ENCODE results near the gene ARSB.
"Not testable (repeated sequence)": the region's sequence is repeated elsewhere in the genome, so short reads cannot be mapped to it uniquely, and the experiment has no call there.

The ARSB gene

GRCh38 chr5:78744951-78745534 is 240.1 kb downstream of the ARSB start:
- no peak for DNase-seq

DNA sequence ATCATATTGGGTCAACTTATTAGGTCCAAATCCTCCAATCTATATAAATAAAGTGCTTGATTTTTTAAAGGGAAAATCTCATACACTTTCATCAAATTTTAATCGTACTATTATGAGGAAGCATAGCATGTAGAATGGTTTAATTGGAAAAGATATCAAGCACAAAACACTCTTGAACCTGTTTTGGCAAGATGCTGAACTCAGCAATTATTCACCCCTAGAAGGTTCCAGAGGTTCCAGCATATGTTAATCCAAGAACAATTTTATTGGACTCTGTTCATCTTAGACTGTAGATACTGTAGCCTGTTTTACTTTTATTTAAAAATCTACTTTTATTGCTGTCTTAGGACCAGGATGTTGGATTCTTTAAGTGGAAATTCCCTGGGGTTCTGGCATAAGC is 244.1 kb downstream of the ARSB start:
- no peak for DNase-seq

DNA sequence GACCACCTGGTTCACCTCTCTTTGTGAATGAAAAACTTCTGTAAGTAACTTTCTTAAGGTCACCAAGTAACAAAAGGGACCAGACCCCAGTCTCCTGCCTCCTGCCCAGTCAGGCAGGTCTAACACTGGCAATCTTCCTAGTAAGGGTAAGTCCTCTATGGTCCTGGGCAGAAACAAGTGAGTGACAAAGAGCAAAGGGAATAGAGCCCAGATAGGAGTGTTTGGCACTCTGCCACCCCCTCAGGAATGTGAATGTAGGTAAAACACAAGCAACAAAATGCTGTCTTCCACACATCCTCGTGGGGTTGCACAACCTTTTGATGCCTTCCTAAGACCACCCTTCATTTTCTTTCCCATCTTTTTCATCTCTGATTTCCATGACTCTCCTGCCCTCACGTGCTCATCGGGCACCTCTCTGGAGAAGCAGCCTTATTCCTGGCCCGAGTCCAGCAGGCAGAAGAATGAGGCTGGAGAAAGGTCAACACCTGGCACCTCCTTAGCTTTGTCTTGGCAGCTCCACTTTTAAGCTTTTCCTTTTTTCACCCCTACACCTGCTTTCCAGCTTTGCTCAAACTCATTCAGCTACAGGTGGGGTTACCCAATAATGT is 246.3 kb downstream of the ARSB start:
- no peak for DNase-seq

GRCh38 chr5:78738104-78738503 is 247.0 kb downstream of the ARSB start:
- DNase-seq: no peak

DNA sequence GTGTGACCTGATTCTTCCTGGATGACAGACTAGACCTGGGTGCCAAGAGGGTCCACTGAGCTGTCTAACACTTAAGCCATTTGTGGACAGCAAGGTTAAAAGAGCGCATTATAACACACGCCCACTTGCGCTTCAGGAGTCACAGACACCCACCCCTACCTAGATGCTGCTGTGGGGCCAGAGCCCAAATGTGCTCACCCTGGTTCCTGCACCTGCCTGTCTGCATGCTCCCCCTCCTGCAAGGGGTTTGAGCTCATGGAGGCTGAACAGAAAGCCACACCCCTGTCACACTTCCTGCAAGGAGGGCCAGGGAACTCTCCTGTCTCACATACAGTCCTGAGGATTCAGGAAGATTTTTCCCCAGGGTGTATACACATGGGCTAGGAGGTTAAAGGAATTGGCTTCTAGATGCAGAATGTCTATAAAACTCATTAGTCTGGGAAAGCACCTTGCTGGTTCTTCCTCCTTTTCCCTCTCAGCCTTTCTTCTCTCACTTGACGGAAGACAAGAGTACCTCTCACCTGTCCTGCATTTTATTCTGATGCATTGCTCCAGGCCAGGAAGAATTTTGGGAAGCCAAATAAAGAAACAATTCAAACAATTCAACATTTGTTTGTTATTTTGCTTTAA is 249.2 kb downstream of the ARSB start:
- DNase-seq: no peak

DNA sequence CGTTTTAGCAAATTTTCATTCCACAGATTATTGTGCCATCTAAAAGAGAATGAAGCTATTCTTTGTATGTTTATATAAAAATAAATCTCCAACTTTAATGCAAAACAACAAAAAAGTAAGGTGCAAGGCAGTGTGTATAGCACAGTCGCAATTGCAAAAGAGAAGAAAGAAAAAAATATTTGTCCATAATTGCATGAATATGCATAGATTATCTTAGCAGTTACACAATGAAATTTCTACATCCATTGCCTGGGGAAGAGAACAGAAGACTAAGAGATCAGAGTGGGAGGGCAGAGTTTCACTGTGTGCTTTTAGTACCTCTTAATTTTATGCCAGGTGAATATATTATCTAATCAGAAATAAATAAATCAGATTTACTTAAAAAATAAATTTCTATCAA is 250.2 kb downstream of the ARSB start:
- no peak for DNase-seq

GRCh38 chr5:78734094-78734845 is 250.8 kb downstream of the ARSB start:
- DNase-seq: no peak

- not testable (repeated sequence) for DNase-seq
Observed at GRCh38 chr5:78732721-78733120, 252.4 kb downstream of the ARSB start.

DNA sequence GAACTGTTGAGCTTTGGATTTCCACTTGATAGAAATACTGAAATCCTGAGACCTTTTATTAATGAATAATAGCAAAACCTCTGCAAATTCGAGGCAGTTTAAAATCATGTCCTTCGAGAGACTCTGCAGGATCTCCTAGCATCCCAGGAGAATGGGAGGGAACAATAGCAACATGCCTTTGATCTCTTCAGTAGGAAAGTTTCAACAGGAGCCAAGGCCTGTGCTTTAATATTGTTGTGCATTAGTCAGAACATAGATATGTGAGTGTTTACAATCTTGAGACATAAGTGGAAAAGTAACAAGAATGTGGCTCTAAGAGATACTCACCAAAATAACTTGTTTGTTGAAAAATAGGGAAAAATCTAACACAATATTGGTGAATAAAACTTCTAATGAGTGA is 253.2 kb downstream of the ARSB start:
- no peak for DNase-seq

DNA sequence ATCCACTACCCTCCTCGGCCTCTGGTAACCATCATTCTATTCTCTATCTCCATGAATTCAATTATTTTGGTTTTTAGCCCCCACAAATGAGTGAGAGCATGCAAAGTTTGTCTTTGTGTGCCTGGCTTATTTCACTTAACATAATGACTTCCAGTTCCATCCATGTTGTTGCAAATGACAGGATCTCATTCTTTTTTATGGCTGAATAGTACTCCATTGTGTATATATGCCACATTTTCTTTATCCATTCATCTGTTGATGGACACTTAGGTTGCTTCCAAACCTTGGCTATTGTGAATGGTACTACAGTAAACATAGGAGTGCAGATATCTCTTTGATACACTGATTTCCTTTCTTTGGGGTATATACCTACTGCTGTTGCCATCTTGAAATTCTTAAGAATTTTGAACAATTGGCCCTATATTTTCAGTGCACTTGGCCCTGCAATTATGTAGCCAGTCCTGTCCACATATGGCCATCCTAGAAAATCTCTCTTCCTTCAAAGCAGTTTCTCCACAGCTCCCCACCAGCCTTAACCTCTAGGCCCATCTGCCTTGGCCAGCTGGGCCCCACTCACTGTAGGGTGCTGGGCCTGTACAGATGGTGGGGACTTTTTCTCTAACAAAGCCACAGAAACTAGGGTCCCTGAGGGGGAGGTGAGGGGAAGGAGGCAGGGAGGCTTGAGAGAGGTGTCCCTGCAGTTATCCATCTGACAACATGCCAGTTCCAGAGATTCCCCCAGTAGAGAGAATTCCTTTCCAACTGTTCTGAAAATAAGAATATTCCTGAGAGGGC is 254.6 kb downstream of the ARSB start:
- DNase-seq: no peak

- no peak for DNase-seq
Observed at GRCh38 chr5:78727786-78728761, 257.0 kb downstream of the ARSB start.

Measured in CD4-positive, alpha-beta T cell treated with Interleukin-21 for 1 hour (primary cell).